Parathyroid adenoma (tissue), 2 donors: Measurements from ENCODE around the gene POU6F2.

ENCODE experiments used
- H2AFZ ChIP-seq: fragments of 300-600 bp; sonication (generic); one replicate; pipeline ENCODE4 v1.7.0; 2017; ENCODE audit warnings: antibody characterized with exemption, mild to moderate bottlenecking
- H3K27ac ChIP-seq: fragments of 300-600 bp; sonication (generic); one replicate; pipeline ENCODE4 v1.7.0; 2017
- H3K27me3 ChIP-seq: fragments of 300-600 bp; sonication (generic); one replicate; pipeline ENCODE4 v1.7.0; 2017; ENCODE audit warnings: low read length; ENCODE audit not compliant: control insufficient read depth, insufficient read depth
- H3K36me3 ChIP-seq: fragments of 300-600 bp; sonication (generic); one replicate; pipeline ENCODE4 v1.7.0; 2017; ENCODE audit warnings: low read length; ENCODE audit not compliant: control insufficient read depth, insufficient read depth
- H3K4me1 ChIP-seq: fragments of 300-600 bp; sonication (generic); one replicate; pipeline ENCODE4 v1.7.0; 2017; ENCODE audit warnings: control low read depth
- H3K4me2 ChIP-seq: fragments of 300-600 bp; sonication (generic); one replicate; pipeline ENCODE4 v1.7.0; 2017; ENCODE audit warnings: low read length
- H3K4me3 ChIP-seq: fragments of 300-600 bp; sonication (generic); one replicate; pipeline ENCODE4 v1.7.0; 2017; ENCODE audit warnings: low read depth, low read length
- H3K79me2 ChIP-seq: fragments of 300-600 bp; sonication (generic); one replicate; pipeline ENCODE4 v1.7.0; 2017; ENCODE audit warnings: control low read depth
- H3K9ac ChIP-seq: fragments of 300-600 bp; sonication (generic); one replicate; pipeline ENCODE4 v1.7.0; 2017; ENCODE audit warnings: mild to moderate bottlenecking
- H3K9me3 ChIP-seq: fragments of 300-600 bp; sonication (generic); one replicate; pipeline ENCODE4 v1.7.0; 2017; ENCODE audit warnings: low read length; ENCODE audit not compliant: control insufficient read depth
- CTCF ChIP-seq: fragments of 300-600 bp; sonication (generic); IDR thresholded peaks from one replicate; pipeline ENCODE4 v1.7.0; 2017; ENCODE audit warnings: antibody characterized with exemption, mild to moderate bottlenecking
- donor health status: primary hyperparathyroidism.

Gene POU6F2

GRCh38 chr7:39051279-39051678 lies 73.6 kb downstream of the POU6F2 start:
- no peak overlapping the region for H3K9ac ChIP-seq
- TF ChIP-seq CTCF, result no peak
- H3K4me1 ChIP-seq, result no peaks in the 10 kb centered on the region
- H3K79me2 ChIP-seq, result no peaks in the 10 kb centered on the region
- no peaks in the 10 kb centered on the region for H3K36me3 ChIP-seq
- no peak overlapping the region for H2AFZ ChIP-seq
- no peaks in the 10 kb centered on the region for H3K9me3 ChIP-seq
- no peak overlapping the region for H3K27ac ChIP-seq
- H3K27me3 ChIP-seq, result no peaks in the 10 kb centered on the region
- H3K4me2 ChIP-seq, result no peak overlapping the region
- H3K4me3 ChIP-seq, result no peak overlapping the region

DNA sequence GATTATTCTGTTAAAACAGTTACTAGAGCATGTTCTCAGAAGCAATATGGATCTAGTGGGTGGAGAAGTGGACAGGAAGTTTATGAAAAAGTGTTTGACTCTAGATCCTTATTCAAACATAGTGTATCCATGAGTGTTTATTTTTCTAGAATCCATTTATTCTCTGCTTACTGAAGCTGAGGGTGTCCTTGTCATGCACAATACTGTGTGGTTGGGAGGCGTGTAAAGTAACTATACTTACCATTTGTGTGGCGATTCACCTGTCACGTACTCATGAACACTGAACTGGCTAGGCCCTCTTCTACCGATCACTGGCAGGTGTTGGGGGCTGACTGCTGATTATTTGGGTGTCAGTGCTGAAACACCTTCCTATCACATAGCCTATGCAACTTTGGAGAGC lies 74.0 kb downstream of the POU6F2 start:
- no peak overlapping the region for H2AFZ ChIP-seq
- H3K4me2 ChIP-seq, result no peak overlapping the region
- no peaks in the 10 kb centered on the region for H3K9me3 ChIP-seq
- H3K27ac ChIP-seq, result no peak overlapping the region
- no peak for TF ChIP-seq CTCF
- no peak overlapping the region for H3K4me3 ChIP-seq
- no peaks in the 10 kb centered on the region for H3K27me3 ChIP-seq
- H3K79me2 ChIP-seq, result no peaks in the 10 kb centered on the region
- H3K4me1 ChIP-seq, result no peaks in the 10 kb centered on the region
- no peak overlapping the region for H3K9ac ChIP-seq
- H3K36me3 ChIP-seq, result no peaks in the 10 kb centered on the region

GRCh38 chr7:39054731-39055130 lies 77.0 kb downstream of the POU6F2 start:
- no peak overlapping the region for H3K4me3 ChIP-seq
- TF ChIP-seq CTCF, result no peak
- no peak overlapping the region for H3K27ac ChIP-seq
- no peaks in the 10 kb centered on the region for H3K4me1 ChIP-seq
- H3K27me3 ChIP-seq, result no peaks in the 10 kb centered on the region
- H3K9ac ChIP-seq, result no peak overlapping the region
- H3K36me3 ChIP-seq, result no peaks in the 10 kb centered on the region
- H2AFZ ChIP-seq, result no peak overlapping the region
- H3K79me2 ChIP-seq, result no peaks in the 10 kb centered on the region
- no peak overlapping the region for H3K4me2 ChIP-seq
- no peaks in the 10 kb centered on the region for H3K9me3 ChIP-seq

GRCh38 chr7:39056153-39056552 lies 78.4 kb downstream of the POU6F2 start:
- Histone ChIP-seq H3K27me3 (no peaks in the 10 kb centered on the region), H3K36me3 (no peaks in the 10 kb centered on the region), H3K27ac (no peak overlapping the region), H3K79me2 (no peaks in the 10 kb centered on the region), H3K9me3 (no peaks in the 10 kb centered on the region), H3K4me3 (no peak overlapping the region), H3K4me1 (no peaks in the 10 kb centered on the region), H3K4me2 (no peak overlapping the region), H2AFZ (no peak overlapping the region), H3K9ac (no peak overlapping the region)
- TF ChIP-seq CTCF, result no peak

- no peak overlapping the region for H2AFZ ChIP-seq
- H3K79me2 ChIP-seq, result no peaks in the 10 kb centered on the region
- no peak for TF ChIP-seq CTCF
- H3K4me2 ChIP-seq, result no peak overlapping the region
- H3K4me3 ChIP-seq, result no peak overlapping the region
- H3K9ac ChIP-seq, result no peak overlapping the region
- no peaks in the 10 kb centered on the region for H3K27me3 ChIP-seq
- H3K4me1 ChIP-seq, result no peaks in the 10 kb centered on the region
- H3K9me3 ChIP-seq, result no peaks in the 10 kb centered on the region
- no peak overlapping the region for H3K27ac ChIP-seq
- H3K36me3 ChIP-seq, result no peaks in the 10 kb centered on the region
Measured at GRCh38 chr7:39062811-39063210, 85.1 kb downstream of the POU6F2 start.
